Endometrial microvascular endothelial cells (primary cell): ENCODE results near the gene GCNT1. TPM values are rescaled to one million over a fixed set of nuclear protein-coding genes. Genes with fewer than 3 reads are reported as not detected.
"Not testable (repeated sequence)": the region's sequence is repeated elsewhere in the genome, so short reads cannot be mapped to it uniquely, and the experiment has no call there.

Source experiments
- in situ Hi-C: cut with HindIII; loops from 2 replicates; pipeline ENCODE4 v1.10.0; 2017; ENCODE audit warnings: low sequenced_read_pairs, low pct_unique_long_range_greater_than_20kb; ENCODE audit errors: inconsistent ontology term
- total RNA-seq: library from RNA; depleted of rRNA; stranded (reverse); fragments of >200 nt; gene quantifications from one replicate; pipeline ENCODE4 v1.2.3, GENCODE V29; 2015; ENCODE audit errors: inconsistent ontology term

Gene GCNT1
- total RNA-seq, 1 donor from 2014 or later, result 16.3 TPM

DNA sequence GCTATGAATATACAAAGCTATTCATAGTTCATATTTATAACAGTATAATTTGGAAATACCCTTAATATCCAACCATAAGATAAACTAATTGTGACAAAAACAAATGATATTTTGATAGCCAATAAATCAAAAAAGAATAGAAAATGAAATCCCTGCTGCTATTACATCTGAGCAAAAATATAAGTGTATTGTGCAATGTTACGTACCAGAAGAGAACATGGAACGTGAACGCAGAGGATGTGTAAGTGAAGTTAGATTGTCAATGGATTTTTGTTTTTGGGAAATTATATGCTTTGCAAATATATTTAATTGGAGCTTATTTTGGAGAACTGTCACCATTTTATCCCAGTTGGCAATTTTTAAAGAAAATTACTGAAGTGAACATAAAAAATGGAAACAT, 15.4 kb downstream of the GCNT1 start:
- in situ Hi-C loops, result loop anchor here (25.0 kb wide), 1 partner anchor 238 kb away; no protein-coding TSS in a partner anchor

- in situ Hi-C loops, result no loop called here
Measured at GRCh38 chr9:76475686-76476085, 16.7 kb downstream of the GCNT1 start.

DNA sequence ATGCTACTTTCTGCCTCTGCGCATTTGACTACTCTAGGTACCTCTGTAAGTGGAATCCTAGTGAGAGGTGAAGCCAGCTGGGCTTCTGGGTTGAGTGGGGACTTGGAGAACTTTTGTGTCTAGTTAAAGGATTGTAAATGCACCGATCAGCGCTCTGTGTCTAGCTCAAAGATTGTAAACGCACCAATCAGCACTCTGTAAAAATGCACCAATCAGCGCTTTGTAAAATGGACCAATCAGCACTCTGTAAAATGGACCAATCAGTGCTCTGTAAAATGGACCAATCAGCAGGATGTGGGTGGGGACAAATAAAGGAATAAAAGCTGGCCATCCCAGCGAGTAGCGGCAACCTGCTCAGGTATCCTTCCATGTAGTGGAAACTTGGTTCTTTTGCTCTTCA, 18.8 kb downstream of the GCNT1 start:
- in situ Hi-C loops, result not testable (repeated sequence)

DNA sequence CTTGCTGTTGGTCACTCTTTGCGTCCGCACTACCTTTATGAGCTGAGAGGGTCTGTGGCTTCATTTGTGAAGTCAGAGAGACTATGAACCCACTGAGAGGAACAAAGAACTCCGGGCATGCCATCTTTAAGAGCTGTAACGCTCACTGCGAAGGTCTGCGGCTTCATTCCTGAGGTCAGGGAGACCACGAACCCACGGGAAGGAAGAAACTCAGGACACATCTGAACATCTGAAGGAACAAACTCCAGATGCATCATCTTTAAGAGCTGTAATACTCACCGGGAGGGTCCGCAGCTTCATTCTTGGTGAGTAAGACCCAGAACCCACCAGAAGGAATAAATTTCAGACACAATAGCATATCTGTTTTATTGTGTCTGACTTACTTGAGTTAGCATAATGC, 19.2 kb downstream of the GCNT1 start:
- in situ Hi-C loops, result no loop called here

DNA sequence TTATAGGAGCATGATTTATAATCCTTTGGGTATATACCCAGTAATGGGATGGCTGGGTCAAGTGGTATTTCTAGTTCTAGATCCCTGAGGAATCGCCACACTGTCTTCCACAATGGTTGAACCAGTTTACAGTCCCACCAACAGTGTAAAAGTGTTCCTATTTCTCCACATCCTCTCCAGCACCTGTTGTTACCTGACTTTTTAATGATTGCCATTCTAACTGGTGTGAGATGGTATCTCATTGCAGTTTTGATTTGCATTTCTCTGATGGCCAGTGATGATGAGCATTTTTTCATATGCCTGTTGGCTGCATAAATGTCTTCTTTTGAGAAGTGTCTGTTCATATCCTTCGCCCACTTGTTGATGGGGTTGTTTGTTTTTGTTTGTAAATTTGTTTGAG, 20.4 kb downstream of the GCNT1 start:
- in situ Hi-C loops, result not testable (repeated sequence)

DNA sequence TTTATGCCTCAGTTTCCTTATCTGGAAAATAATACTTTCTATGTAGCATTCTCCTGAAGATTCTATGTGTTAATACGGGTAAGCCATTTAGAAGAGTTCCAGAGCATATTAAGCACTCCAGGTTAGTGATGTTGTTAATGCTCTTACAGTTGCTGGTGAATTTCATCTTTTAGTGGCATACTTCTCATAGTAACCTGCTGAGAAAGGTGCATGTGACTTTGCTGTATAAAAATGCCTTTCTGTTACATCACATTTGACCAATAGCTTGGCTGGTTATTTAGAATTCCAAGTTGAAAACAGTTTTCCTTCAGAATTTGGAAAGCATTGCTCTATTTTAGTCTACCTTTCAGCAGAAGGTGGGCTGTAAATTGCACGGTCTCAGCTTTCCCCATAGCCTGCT, 27.2 kb downstream of the GCNT1 start:
- in situ Hi-C loops, result no loop called here

DNA sequence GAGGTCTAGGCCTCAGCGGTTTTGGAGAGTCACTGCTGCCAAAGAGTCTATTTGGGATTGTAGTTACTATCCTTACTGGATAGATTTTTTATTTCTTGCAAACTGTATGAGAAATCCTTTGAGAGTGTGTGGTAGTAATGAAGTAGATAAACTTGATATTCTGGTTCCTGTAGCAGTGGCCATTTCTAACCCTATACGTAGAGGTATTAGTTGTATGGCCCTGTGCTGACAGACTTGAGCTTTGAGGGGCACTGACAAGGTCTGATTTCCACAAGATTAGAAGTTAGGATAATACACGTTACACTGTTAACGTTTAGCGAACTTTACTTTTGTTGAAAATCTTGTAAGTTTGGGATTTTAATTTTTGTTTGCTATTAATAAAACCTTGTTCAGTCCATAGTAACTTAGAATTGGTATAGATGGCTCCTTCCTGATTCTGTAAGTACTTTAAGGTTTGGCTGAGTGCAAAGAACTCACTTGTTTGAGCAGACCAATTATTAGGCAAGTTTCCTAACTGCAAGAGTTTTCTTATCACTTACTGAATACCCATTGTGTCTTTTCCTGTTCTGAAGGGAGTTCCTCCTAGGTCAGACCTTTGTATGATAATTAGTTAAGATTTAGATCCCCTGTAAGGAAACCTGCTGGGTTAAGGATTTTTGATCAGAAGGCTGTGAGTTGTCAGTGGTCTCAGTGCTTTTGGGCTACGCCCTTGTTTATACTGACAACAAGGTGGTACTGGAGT, 31.4 kb downstream of the GCNT1 start:
- in situ Hi-C loops, result no loop called here

DNA sequence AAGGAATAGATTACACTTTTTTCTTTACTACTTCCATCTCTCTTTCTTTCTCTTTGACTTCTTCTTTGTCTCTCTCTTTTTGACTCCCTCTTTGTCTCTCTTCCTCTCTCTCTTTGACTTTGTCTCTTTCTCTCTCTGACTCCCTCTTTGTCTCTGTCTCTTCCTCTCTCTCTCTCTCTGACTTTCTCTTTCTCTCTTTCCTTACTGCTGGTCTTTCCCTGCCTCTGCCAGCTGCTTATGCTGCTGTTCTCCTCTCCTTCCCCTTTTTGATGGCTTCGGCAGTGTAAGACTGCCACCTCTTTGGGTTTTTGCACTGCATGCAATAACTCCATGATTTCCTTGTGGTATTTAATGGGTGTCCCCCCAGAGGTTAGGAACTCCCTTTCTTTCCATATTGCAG, 32.1 kb downstream of the GCNT1 start:
- in situ Hi-C loops, result not testable (repeated sequence)

DNA sequence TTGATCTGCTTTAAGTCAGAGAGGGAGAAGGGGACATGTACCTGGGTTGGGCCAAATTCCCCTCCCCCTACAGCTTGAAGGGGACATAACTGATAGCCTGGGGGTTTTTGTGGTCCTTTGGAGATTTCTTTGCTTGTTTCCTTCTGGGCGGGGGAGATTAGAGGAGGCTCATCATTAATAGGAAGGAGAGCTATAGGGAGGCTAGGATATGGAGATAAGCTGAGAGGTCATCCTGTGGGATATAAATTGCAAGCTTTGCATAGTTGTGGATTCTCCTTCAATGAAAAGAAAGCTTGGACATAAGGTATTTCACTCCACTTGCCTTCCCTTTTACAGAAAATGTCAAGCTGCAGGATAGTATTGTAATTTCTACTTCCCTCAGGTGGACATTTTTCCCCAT, 34.5 kb downstream of the GCNT1 start:
- in situ Hi-C loops, result not testable (repeated sequence)

GRCh38 chr9:76500061-76500460, 41.1 kb downstream of the GCNT1 start:
- in situ Hi-C loops, result no loop called here

- in situ Hi-C loops, result no loop called here
Measured at GRCh38 chr9:76502746-76503145, 43.8 kb downstream of the GCNT1 start.

GRCh38 chr9:76510041-76510440, 51.1 kb downstream of the GCNT1 start:
- in situ Hi-C loops, result no loop called here

DNA sequence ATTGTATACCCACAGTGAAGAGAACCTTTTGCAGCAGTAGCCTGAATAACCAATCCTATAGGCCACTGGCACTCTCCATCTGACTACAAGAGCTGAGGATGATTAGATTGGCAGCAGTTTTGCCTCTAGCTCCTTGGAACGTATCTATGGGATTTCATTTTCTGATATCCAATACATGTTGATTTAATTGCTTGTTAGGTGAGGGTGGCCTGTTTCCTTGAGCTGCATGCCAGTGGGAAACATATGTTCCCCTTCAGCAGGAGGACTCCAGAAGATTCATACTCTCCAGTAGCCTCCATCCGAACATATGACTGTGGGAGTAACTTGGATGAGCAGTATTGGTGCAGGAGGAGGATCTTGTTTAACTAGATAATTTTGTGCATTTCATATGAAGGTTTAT, 51.5 kb downstream of the GCNT1 start:
- in situ Hi-C loops, result no loop called here

GRCh38 chr9:76512826-76513225, 53.8 kb downstream of the GCNT1 start:
- in situ Hi-C loops, result no loop called here

DNA sequence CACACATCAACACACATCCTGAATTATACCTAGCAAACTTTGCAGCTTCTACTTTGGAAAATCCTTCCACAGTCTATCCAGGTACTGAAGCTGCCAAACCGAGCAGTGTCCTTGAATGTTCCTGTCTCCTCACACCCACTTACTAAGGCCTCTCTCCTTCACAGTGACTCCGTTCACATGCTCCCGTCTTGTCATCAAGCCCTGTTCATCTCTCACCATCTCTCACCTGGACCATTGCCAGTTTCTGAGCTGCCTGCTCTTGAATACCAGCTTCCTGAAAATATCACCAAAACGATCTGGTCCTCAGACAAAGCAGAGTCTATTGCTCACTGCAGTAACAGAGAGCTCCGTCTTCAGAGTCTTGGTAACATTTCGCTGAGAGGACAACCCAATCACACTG, 57.4 kb downstream of the GCNT1 start:
- in situ Hi-C loops, result no loop called here

DNA sequence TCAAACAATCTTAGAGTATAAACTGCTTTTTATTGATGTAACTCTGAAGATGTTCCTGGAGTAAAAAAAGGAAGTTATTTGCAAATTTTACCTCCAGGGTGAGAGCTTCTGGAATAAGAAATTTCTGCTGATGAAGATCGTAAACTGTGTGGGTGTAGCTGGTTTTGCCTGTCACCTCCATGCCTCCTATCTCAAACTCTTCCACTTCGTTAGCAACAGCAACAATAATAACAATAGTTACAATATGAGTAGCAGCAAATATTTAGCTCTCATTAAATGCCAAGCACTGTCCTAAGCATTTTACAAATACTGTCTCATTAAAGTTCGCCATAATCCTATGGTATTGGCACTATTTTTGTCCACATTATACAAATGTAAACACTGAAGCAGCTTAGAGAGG, 57.9 kb downstream of the GCNT1 start:
- in situ Hi-C loops, result no loop called here

GRCh38 chr9:76519075-76519835, 60.3 kb downstream of the GCNT1 start:
- in situ Hi-C loops, result no loop called here

GRCh38 chr9:76521244-76521681, 62.3 kb downstream of the GCNT1 start:
- in situ Hi-C loops, result no loop called here

DNA sequence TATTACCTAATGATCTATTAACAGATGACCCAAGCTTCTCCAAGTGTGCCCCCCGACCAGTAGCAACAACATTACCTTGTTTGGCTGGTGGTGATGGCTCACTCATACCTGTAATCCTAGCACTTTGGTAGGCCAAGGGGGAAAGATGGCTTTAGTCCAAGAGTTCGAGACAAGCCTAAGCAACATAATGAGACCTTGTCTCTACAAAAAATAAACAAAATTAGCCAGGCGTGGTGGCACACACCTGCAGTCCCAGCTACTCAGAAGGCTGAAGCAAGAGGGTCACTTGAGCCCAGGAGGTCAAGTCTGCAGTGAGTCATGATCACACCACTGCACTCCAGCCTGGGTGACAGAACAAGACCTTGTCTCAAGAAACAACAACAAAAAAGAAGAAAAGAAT, 62.9 kb downstream of the GCNT1 start:
- in situ Hi-C loops, result no loop called here

DNA sequence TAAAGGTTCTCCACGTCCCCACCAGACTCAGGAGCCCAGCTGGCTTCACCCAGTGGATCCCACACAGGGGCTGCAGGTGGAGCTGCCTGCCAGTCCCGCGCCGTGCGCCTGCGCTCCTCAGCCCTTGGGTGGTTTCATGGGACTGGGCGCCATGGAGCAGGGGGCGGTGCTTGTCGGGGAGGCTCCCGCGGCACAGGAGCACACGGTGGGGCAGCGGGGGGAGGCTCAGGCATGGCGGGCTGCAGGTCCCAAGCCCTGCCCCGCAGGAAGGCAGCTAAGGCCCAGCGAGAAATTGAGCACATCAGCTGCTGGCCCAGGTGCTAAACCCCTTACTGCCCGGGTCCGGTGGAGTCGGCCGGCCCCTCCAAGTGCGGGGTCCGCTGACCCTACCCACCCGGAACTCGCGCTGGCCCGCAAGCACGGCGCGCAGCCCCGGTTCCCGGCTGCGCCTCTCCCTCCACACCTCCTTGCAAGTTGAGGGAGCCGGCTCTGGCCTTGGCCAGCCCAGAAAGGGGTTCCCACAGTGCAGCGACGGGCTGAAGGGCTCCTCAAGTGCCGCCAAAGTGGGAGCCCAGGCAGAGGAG, 64.7 kb downstream of the GCNT1 start:
- in situ Hi-C loops, result not testable (repeated sequence)
